ENCODE measurements around the gene KSR2.

GRCh38 chr12:117438809-117439208 lies 530.0 kb downstream of the KSR2 start:
- TF ChIP-seq CTCF (IDR thresholded peaks at IDR 0.05) (no peak), POLR2AphosphoS5 (IDR thresholded peaks at IDR 0.05) (no peak)
